HEK293 (cell line): ENCODE results near the gene C1QC.

ENCODE experiments used
- CTCF ChIA-PET: fragments of 350-600 bp; formaldehyde crosslinking; extraction: SDS; loops from one replicate; lab custom pipeline; 2021; ENCODE audit warnings: antibody characterized with exemption; lab: Yijun Ruan, JAX
- POLR2A ChIA-PET: fragments of 300-600 bp; formaldehyde crosslinking; extraction: SDS; loops from one replicate; lab custom pipeline; 2020; ENCODE audit warnings: antibody characterized with exemption, inconsistent platforms; lab: Yijun Ruan, JAX
- H3K27ac ChIP-seq: fragments of 200-500 bp; sonication (Bioruptor generic); 2 replicates; pipeline ENCODE4 v1.5.1; 2014; ENCODE audit warnings: low read depth, low read length, control low read depth, inconsistent platforms; ENCODE audit errors: extremely low read depth
- H3K36me3 ChIP-seq, 2 experiments: fragments of 200-500 bp in 1 of 2; sonication (Bioruptor generic) in 1 of 2; 1 replicate in 1 of 2; 2 replicates in 1 of 2; pipeline ENCODE4 v1.5.1; 2014 to 2017; ENCODE audit warnings: inconsistent platforms in 2 of 2, low read length in 2 of 2; ENCODE audit not compliant: control insufficient read depth in 2 of 2, insufficient read depth in 1 of 2
- H3K4me1 ChIP-seq: fragments of 200-500 bp; sonication (Bioruptor generic); 2 replicates; pipeline ENCODE4 v1.5.1; 2014; ENCODE audit warnings: mild to moderate bottlenecking, low read length, inconsistent platforms; ENCODE audit not compliant: control insufficient read depth, insufficient read depth
- H3K4me3 ChIP-seq: 2 replicates; pipeline ENCODE4 v1.5.1; 2011; ENCODE audit warnings: low read depth, mild to moderate bottlenecking, control low read depth, low read length, moderate library complexity
- H3K9me3 ChIP-seq: fragments of 200-500 bp; sonication (Bioruptor generic); 2 replicates; pipeline ENCODE4 v1.5.1; 2014; ENCODE audit warnings: low read depth, low read length, inconsistent platforms; ENCODE audit not compliant: control insufficient read depth, insufficient read depth
- OSR2 ChIP-seq: fragments of 450-650 bp; formaldehyde crosslinking; IDR thresholded peaks from 2 replicates; pipeline ENCODE4 v1.5.1; 2016; ENCODE audit warnings: missing biosample characterization, missing genetic modification characterization
- RBAK ChIP-seq: fragments of 450-650 bp; formaldehyde crosslinking; IDR thresholded peaks from 2 replicates; pipeline ENCODE4 v1.5.1; 2016; ENCODE audit warnings: missing biosample characterization, missing genetic modification characterization
- SALL2 ChIP-seq: fragments of 450-650 bp; formaldehyde crosslinking; IDR thresholded peaks from 2 replicates; pipeline ENCODE4 v1.5.0; 2017; ENCODE audit warnings: missing biosample characterization, mild to moderate bottlenecking, missing genetic modification characterization, borderline replicate concordance
- SCRT2 ChIP-seq: fragments of 450-650 bp; formaldehyde crosslinking; IDR thresholded peaks from 2 replicates; pipeline ENCODE4 v1.5.1; 2016; ENCODE audit warnings: missing biosample characterization, missing genetic modification characterization
- ZIC2 ChIP-seq: fragments of 450-650 bp; formaldehyde crosslinking; IDR thresholded peaks from 2 replicates; pipeline ENCODE4 v1.5.1; 2016; ENCODE audit warnings: missing biosample characterization, missing genetic modification characterization
- ZNF10 ChIP-seq: fragments of 450-650 bp; formaldehyde crosslinking; IDR thresholded peaks from 2 replicates; pipeline ENCODE4 v1.5.1; 2017; ENCODE audit warnings: missing biosample characterization, missing genetic modification characterization
- ZNF133 ChIP-seq: fragments of 450-650 bp; formaldehyde crosslinking; IDR thresholded peaks from 2 replicates; pipeline ENCODE4 v1.5.1; 2016; ENCODE audit warnings: missing biosample characterization, missing genetic modification characterization
- ZNF16 ChIP-seq: fragments of 450-650 bp; formaldehyde crosslinking; IDR thresholded peaks from 2 replicates; pipeline ENCODE4 v1.5.1; 2016; ENCODE audit warnings: low read depth, missing biosample characterization, missing genetic modification characterization
- ZNF169 ChIP-seq: fragments of 450-650 bp; formaldehyde crosslinking; IDR thresholded peaks from 2 replicates; pipeline ENCODE4 v1.5.1; 2016; ENCODE audit warnings: missing biosample characterization, missing genetic modification characterization
- ZNF174 ChIP-seq: fragments of 450-650 bp; formaldehyde crosslinking; IDR thresholded peaks from 2 replicates; pipeline ENCODE4 v1.5.0; 2017; ENCODE audit warnings: missing biosample characterization, mild to moderate bottlenecking, missing genetic modification characterization
- ZNF248 ChIP-seq: fragments of 450-650 bp; formaldehyde crosslinking; IDR thresholded peaks from 2 replicates; pipeline ENCODE4 v1.5.1; 2017; ENCODE audit warnings: missing biosample characterization, missing genetic modification characterization
- ZNF433 ChIP-seq: fragments of 450-650 bp; formaldehyde crosslinking; IDR thresholded peaks from 2 replicates; pipeline ENCODE4 v1.5.1; 2016; ENCODE audit warnings: missing biosample characterization, missing genetic modification characterization, low read depth
- ZNF501 ChIP-seq: fragments of 450-650 bp; formaldehyde crosslinking; IDR thresholded peaks from 2 replicates; pipeline ENCODE4 v1.5.1; 2016; ENCODE audit warnings: missing biosample characterization, missing genetic modification characterization
- ZNF623 ChIP-seq: fragments of 450-650 bp; formaldehyde crosslinking; IDR thresholded peaks from 2 replicates; pipeline ENCODE4 v1.5.1; 2016; ENCODE audit warnings: missing biosample characterization, missing genetic modification characterization
- ZNF777 ChIP-seq: fragments of 450-650 bp; formaldehyde crosslinking; IDR thresholded peaks from 2 replicates; pipeline ENCODE4 v1.5.1; 2017; ENCODE audit warnings: missing biosample characterization, missing genetic modification characterization, borderline replicate concordance
- ZNF837 ChIP-seq: fragments of 450-650 bp; formaldehyde crosslinking; IDR thresholded peaks from 2 replicates; pipeline ENCODE4 v1.5.1; 2016; ENCODE audit warnings: missing biosample characterization, missing genetic modification characterization
- ZXDB ChIP-seq: fragments of 450-650 bp; formaldehyde crosslinking; IDR thresholded peaks from 2 replicates; pipeline ENCODE4 v1.5.1; 2016; ENCODE audit warnings: missing biosample characterization, missing genetic modification characterization
- TF ChIP-seq, protein P1 (sequence below): fragments of 450-650 bp; formaldehyde crosslinking; IDR thresholded peaks from 2 replicates; pipeline ENCODE4 v1.5.1; 2017; ENCODE audit warnings: missing biosample characterization, missing genetic modification characterization
- TF ChIP-seq, protein P2 (sequence below): fragments of 450-650 bp; IDR thresholded peaks from 2 replicates; pipeline ENCODE4 v1.5.1; 2018; ENCODE audit warnings: missing biosample characterization, mild to moderate bottlenecking, missing genetic modification characterization
- TF ChIP-seq, protein P3 (sequence below): fragments of 450-650 bp; formaldehyde crosslinking; IDR thresholded peaks from 2 replicates; pipeline ENCODE4 v1.5.1; 2016; ENCODE audit warnings: missing biosample characterization, missing genetic modification characterization, borderline replicate concordance
- TF ChIP-seq, protein P4 (sequence below): fragments of 450-650 bp; formaldehyde crosslinking; IDR thresholded peaks from 2 replicates; pipeline ENCODE4 v1.5.1; 2016; ENCODE audit warnings: missing biosample characterization, missing genetic modification characterization

The C1QC gene

DNA sequence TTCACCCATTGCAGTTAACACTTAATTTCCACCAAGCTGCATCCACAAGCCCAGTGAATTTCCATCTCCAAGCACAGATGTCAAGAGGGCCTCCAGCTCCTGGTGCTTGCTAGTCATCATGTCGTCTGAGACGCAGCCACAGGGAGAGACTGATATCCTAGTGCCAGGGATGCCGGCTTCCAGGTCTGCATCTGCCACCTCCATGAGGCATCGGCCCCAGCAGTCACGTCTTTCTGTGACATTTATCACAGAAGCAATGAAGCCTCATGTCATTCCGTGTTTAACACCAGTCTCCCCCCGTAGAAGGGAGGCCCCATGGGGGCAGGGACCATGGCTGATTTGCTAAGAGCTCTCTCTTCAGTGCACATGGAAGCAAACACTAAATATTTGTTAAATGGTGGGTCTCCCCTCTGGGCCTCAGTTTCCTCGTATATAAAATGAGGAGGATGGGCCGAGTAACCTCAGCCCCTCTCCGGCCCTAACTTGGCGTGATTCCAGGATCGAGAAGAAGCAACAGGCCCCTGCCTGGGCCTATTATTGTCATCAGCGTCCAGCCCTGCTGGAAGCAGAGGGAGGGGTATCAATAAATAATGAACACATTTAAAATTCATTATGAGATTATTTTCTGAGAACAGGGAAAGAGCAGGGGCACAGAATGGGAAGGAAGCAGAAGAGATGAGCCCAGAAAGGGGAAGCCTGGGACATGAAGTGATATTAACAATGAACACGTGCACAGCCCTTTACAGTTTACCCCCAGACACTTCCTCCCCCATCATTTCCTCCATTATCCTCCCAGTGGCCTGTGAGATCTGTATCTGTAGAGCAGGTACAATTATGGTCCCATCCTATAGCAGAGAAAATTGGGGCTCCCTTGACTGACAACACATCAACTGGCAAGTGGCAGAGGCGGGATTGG, 8.8 kb downstream of the C1QC start:
- POLR2A ChIA-PET, result no interaction called here
- Histone ChIP-seq H3K27ac (no peak overlapping the region), H3K36me3 (no peaks in the 10 kb centered on the region), H3K4me1 (no peaks in the 10 kb centered on the region)
- TF ChIP-seq ZIC2 (tag by site-specific recombination), result no peak
- peak; percentile 44; the same call in 1 of the 2 replicates for TF ChIP-seq SCRT2 (tag by site-specific recombination)
- TF ChIP-seq, all 188 proteins: peak for 1
- Histone ChIP-seq H3K4me3 (no peak overlapping the region), H3K9me3 (no peaks in the 10 kb centered on the region)
- CTCF ChIA-PET, result interaction anchor here (1.6 kb wide), 1 partner anchor 11 kb away, joined by 4 read pairs; no protein-coding TSS in a partner anchor

DNA sequence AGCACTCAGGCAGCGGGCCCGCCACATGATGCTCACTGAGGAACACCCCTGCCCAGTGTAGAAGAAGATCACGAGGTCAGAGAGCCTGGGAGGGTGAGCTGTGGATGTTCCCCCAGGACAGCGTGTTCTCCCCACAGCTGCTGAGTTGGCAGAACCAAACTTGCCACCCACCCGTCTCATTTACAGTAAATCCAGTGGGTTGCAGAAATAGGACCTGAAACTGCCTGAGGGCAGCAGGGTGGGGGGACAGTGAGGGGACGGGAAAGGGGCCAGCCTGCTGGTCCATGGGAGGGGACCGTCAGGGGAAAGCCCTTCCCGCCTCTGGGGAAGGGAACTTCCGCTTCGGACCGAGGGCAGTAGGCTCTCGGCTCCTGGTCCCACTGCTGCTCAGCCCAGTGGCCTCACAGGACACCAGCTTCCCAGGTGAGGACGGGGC, 9.5 kb downstream of the C1QC start, which contains the start of gene C1QB:
C1QB (plus strand) TSS at position 356 of the 436 bp plus-strand sequence. CDS start 6,227 bp downstream, outside the sequence.
- TF ChIP-seq OSR2 (tag by site-specific recombination), result no peak
- no peak for TF ChIP-seq ZXDB
- TF ChIP-seq, protein P1, sequence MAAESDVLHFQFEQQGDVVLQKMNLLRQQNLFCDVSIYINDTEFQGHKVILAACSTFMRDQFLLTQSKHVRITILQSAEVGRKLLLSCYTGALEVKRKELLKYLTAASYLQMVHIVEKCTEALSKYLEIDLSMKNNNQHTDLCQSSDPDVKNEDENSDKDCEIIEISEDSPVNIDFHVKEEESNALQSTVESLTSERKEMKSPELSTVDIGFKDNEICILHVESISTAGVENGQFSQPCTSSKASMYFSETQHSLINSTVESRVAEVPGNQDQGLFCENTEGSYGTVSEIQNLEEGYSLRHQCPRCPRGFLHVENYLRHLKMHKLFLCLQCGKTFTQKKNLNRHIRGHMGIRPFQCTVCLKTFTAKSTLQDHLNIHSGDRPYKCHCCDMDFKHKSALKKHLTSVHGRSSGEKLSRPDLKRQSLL, result no peak
- TF ChIP-seq ZNF501, result no peak
- no peak for TF ChIP-seq ZNF169 (tag by site-specific recombination)
- TF ChIP-seq ZNF248 (tag by site-specific recombination), result no peak
- TF ChIP-seq ZNF623 (tag by site-specific recombination), result no peak
- TF ChIP-seq ZNF16 (tag by site-specific recombination), result no peak
- no peak for TF ChIP-seq RBAK (tag by site-specific recombination)
- TF ChIP-seq, protein P2, sequence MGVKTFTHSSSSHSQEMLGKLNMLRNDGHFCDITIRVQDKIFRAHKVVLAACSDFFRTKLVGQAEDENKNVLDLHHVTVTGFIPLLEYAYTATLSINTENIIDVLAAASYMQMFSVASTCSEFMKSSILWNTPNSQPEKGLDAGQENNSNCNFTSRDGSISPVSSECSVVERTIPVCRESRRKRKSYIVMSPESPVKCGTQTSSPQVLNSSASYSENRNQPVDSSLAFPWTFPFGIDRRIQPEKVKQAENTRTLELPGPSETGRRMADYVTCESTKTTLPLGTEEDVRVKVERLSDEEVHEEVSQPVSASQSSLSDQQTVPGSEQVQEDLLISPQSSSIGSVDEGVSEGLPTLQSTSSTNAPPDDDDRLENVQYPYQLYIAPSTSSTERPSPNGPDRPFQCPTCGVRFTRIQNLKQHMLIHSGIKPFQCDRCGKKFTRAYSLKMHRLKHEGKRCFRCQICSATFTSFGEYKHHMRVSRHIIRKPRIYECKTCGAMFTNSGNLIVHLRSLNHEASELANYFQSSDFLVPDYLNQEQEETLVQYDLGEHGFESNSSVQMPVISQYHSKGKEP, result no peak
- no peak for TF ChIP-seq ZNF174 (tag by site-specific recombination)
- TF ChIP-seq, protein P3, sequence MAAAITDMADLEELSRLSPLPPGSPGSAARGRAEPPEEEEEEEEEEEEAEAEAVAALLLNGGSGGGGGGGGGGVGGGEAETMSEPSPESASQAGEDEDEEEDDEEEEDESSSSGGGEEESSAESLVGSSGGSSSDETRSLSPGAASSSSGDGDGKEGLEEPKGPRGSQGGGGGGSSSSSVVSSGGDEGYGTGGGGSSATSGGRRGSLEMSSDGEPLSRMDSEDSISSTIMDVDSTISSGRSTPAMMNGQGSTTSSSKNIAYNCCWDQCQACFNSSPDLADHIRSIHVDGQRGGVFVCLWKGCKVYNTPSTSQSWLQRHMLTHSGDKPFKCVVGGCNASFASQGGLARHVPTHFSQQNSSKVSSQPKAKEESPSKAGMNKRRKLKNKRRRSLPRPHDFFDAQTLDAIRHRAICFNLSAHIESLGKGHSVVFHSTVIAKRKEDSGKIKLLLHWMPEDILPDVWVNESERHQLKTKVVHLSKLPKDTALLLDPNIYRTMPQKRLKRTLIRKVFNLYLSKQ (tag by site-specific recombination), result no peak
- TF ChIP-seq, protein P4, sequence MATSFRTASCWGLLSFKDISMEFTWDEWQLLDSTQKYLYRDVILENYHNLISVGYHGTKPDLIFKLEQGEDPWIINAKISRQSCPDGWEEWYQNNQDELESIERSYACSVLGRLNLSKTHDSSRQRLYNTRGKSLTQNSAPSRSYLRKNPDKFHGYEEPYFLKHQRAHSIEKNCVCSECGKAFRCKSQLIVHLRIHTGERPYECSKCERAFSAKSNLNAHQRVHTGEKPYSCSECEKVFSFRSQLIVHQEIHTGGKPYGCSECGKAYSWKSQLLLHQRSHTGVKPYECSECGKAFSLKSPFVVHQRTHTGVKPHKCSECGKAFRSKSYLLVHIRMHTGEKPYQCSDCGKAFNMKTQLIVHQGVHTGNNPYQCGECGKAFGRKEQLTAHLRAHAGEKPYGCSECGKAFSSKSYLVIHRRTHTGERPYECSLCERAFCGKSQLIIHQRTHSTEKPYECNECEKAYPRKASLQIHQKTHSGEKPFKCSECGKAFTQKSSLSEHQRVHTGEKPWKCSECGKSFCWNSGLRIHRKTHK (tag by site-specific recombination), result no peak
- TF ChIP-seq SALL2 (tag by site-specific recombination), result no peak
- TF ChIP-seq ZNF777, result no peak
- no peak for TF ChIP-seq ZNF837
- no peak for TF ChIP-seq ZNF10
- TF ChIP-seq ZNF133 (tag by site-specific recombination), result no peak
- no peak for TF ChIP-seq ZNF433
- no peak within 1 kb of the TSS for H3K4me3 ChIP-seq
- ChIA-PET CTCF (no interaction called here), POLR2A (no interaction called here)
- no peaks in the 10 kb centered on the region for H3K4me1 ChIP-seq
- no peaks in the 10 kb centered on the region for H3K9me3 ChIP-seq
- no peak within 1 kb of the TSS for H3K27ac ChIP-seq
- H3K36me3 ChIP-seq, result no peaks in the 10 kb centered on the region
